Neural progenitor cell (in vitro differentiated cells): Measurements from ENCODE around the gene STEEP1. TPM values are rescaled to one million over a fixed set of nuclear protein-coding genes. Genes with fewer than 3 reads are reported as not detected.

Source experiments
- DNase-seq: peaks from one replicate; pipeline ENCODE4 v3.0.0-alpha.2; 2016; ENCODE audit warnings: low spot score
- H2AFZ ChIP-seq: fragments of 200-600 bp; sonication (generic); replicated peaks from 2 replicates; pipeline ENCODE4 v1.6.1; 2016; ENCODE audit warnings: antibody characterized with exemption
- H3F3A ChIP-seq: fragments of 200-600 bp; sonication (generic); 2 replicates; pipeline ENCODE4 v1.6.1; 2016; ENCODE audit warnings: antibody characterized with exemption, low read depth
- H3K27ac ChIP-seq: fragments of 200-600 bp; sonication (generic); 2 replicates; pipeline ENCODE4 v1.5.1; 2016; ENCODE audit warnings: mild to moderate bottlenecking
- H3K27me3 ChIP-seq: fragments of 200-600 bp; sonication (generic); 2 replicates; pipeline ENCODE4 v1.6.1; 2016; ENCODE audit warnings: mild to moderate bottlenecking, moderate library complexity
- H3K36me3 ChIP-seq: fragments of 200-600 bp; sonication (generic); 2 replicates; pipeline ENCODE4 v1.5.1; 2016
- H3K4me1 ChIP-seq: fragments of 200-600 bp; sonication (generic); 2 replicates; pipeline ENCODE4 v1.6.1; 2016; ENCODE audit warnings: mixed run types
- H3K4me2 ChIP-seq: fragments of 200-600 bp; sonication (generic); 2 replicates; pipeline ENCODE4 v1.6.1; 2016
- H3K4me3 ChIP-seq: fragments of 200-600 bp; sonication (generic); 2 replicates; pipeline ENCODE4 v1.5.1; 2016
- H3K79me2 ChIP-seq: fragments of 200-600 bp; sonication (generic); 2 replicates; pipeline ENCODE4 v1.6.1; 2016; ENCODE audit warnings: low read depth
- H3K9ac ChIP-seq: fragments of 200-600 bp; sonication (generic); 2 replicates; pipeline ENCODE4 v1.6.1; 2016
- H3K9me3 ChIP-seq: fragments of 200-600 bp; sonication (generic); 2 replicates; pipeline ENCODE4 v1.5.1; 2016; ENCODE audit warnings: low read depth
- H4K20me1 ChIP-seq: fragments of 200-600 bp; sonication (generic); 2 replicates; pipeline ENCODE4 v1.6.1; 2016; ENCODE audit warnings: low read depth
- H3K27ac Mint-ChIP-seq: 3 replicates; pipeline ENCODE4 v1.8.0; 2021; ENCODE audit warnings: mixed read lengths
- H3K27me3 Mint-ChIP-seq: 2 replicates; pipeline ENCODE4 v1.8.0; 2022; ENCODE audit warnings: low read depth, mild to moderate bottlenecking, inconsistent platforms, moderate library complexity, mixed read lengths; ENCODE audit not compliant: insufficient read depth
- H3K36me3 Mint-ChIP-seq: 3 replicates; pipeline ENCODE4 v1.8.0; 2021; ENCODE audit warnings: mixed read lengths
- H3K4me1 Mint-ChIP-seq: 3 replicates; pipeline ENCODE4 v1.8.0; 2021; ENCODE audit warnings: mixed read lengths
- H3K4me3 Mint-ChIP-seq: 3 replicates; pipeline ENCODE4 v1.8.0; 2021; ENCODE audit warnings: mild to moderate bottlenecking, moderate library complexity, mixed read lengths
- H3K9me3 Mint-ChIP-seq: 3 replicates; pipeline ENCODE4 v1.8.0; 2020; ENCODE audit warnings: mixed read lengths
- EZH2 ChIP-seq: fragments of 200-600 bp; sonication (generic); IDR thresholded peaks from 2 replicates; pipeline ENCODE4 v1.6.1; 2017; ENCODE audit warnings: antibody characterized with exemption, mild to moderate bottlenecking, moderate library complexity
- EZH2phosphoT487 ChIP-seq: fragments of 200-600 bp; sonication (generic); IDR thresholded peaks from 2 replicates; pipeline ENCODE4 v1.6.1; 2017; ENCODE audit warnings: antibody characterized with exemption
- total RNA-seq: library from RNA; depleted of rRNA; stranded (reverse); fragments of >200 nt; gene quantifications from 2 replicates; pipeline ENCODE4 v1.2.3, GENCODE V29; 2015; ENCODE audit warnings: low replicate concordance
- TF ChIP-seq, protein P1 (sequence below): fragments of 200-600 bp; sonication (generic); IDR thresholded peaks from 2 replicates; pipeline ENCODE4 v1.5.1; 2017; ENCODE audit warnings: antibody characterized with exemption, mild to moderate bottlenecking

Gene STEEP1
- total RNA-seq, 1 donor from 2014 or later: 53.5 TPM

- Histone ChIP-seq H3K9ac (no peak overlapping the region), H3K27ac (no peak overlapping the region), H3F3A (no peaks in the 10 kb centered on the region), H3K36me3 (no peaks in the 10 kb centered on the region), H3K4me3 (no peak overlapping the region), H3K4me2 (no peak overlapping the region), H2AFZ (no peak overlapping the region), H3K9me3 (no peaks in the 10 kb centered on the region), H3K79me2 (no peaks in the 10 kb centered on the region), H3K4me1 (no peaks in the 10 kb centered on the region), H3K27me3 (no peaks in the 10 kb centered on the region), H4K20me1 (no peaks in the 10 kb centered on the region)
- TF ChIP-seq EZH2phosphoT487 (no peak), EZH2 (no peak)
- TF ChIP-seq, protein P1, sequence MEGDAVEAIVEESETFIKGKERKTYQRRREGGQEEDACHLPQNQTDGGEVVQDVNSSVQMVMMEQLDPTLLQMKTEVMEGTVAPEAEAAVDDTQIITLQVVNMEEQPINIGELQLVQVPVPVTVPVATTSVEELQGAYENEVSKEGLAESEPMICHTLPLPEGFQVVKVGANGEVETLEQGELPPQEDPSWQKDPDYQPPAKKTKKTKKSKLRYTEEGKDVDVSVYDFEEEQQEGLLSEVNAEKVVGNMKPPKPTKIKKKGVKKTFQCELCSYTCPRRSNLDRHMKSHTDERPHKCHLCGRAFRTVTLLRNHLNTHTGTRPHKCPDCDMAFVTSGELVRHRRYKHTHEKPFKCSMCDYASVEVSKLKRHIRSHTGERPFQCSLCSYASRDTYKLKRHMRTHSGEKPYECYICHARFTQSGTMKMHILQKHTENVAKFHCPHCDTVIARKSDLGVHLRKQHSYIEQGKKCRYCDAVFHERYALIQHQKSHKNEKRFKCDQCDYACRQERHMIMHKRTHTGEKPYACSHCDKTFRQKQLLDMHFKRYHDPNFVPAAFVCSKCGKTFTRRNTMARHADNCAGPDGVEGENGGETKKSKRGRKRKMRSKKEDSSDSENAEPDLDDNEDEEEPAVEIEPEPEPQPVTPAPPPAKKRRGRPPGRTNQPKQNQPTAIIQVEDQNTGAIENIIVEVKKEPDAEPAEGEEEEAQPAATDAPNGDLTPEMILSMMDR: no peak
- Mint-ChIP-seq H3K4me1 (no peaks in the 10 kb centered on the region), H3K27me3 (no peaks in the 10 kb centered on the region), H3K4me3 (no peak overlapping the region), H3K36me3 (no peaks in the 10 kb centered on the region), H3K9me3 (peaks cover 3% of the 10 kb centered on the region), H3K27ac (no peak overlapping the region)
- DNase-seq: no peak
Observed at GRCh38 chrX:119521246-119521645, 44.0 kb downstream of the STEEP1 start.

- H2AFZ ChIP-seq: no peak overlapping the region
- no peak overlapping the region for H3K4me3 Mint-ChIP-seq
- H3K36me3 ChIP-seq: no peaks in the 10 kb centered on the region
- H3K4me2 ChIP-seq: no peak overlapping the region
- no peaks in the 10 kb centered on the region for H3K79me2 ChIP-seq
- no peaks in the 10 kb centered on the region for H3K4me1 Mint-ChIP-seq
- H3F3A ChIP-seq: no peaks in the 10 kb centered on the region
- no peaks in the 10 kb centered on the region for H3K36me3 Mint-ChIP-seq
- H4K20me1 ChIP-seq: no peaks in the 10 kb centered on the region
- no peak overlapping the region for H3K27ac Mint-ChIP-seq
- TF ChIP-seq, protein P1: no peak
- TF ChIP-seq EZH2phosphoT487: no peak
- TF ChIP-seq EZH2: no peak
- DNase-seq: no peak
- no peak overlapping the region for H3K4me3 ChIP-seq
- H3K9ac ChIP-seq: no peak overlapping the region
- H3K9me3 ChIP-seq: no peaks in the 10 kb centered on the region
- no peaks in the 10 kb centered on the region for H3K27me3 ChIP-seq
- H3K27me3 Mint-ChIP-seq: no peaks in the 10 kb centered on the region
- H3K9me3 Mint-ChIP-seq: peaks cover 3% of the 10 kb centered on the region
- no peaks in the 10 kb centered on the region for H3K4me1 ChIP-seq
- no peak overlapping the region for H3K27ac ChIP-seq
Observed at GRCh38 chrX:119518371-119518770, 46.8 kb downstream of the STEEP1 start.

GRCh38 chrX:119516157-119516702 lies 49.0 kb downstream of the STEEP1 start:
- Histone ChIP-seq H3K79me2 (no peaks in the 10 kb centered on the region), H2AFZ (peak overlapping the region; percentile 90), H3K9me3 (no peaks in the 10 kb centered on the region), H3F3A (no peaks in the 10 kb centered on the region), H3K27ac (no peak overlapping the region), H4K20me1 (no peaks in the 10 kb centered on the region), H3K9ac (no peak overlapping the region), H3K4me1 (no peaks in the 10 kb centered on the region), H3K36me3 (no peaks in the 10 kb centered on the region), H3K4me2 (no peak overlapping the region), H3K27me3 (no peaks in the 10 kb centered on the region), H3K4me3 (no peak overlapping the region)
- no peak overlapping the region for H3K4me3 Mint-ChIP-seq
- H3K36me3 Mint-ChIP-seq: no peaks in the 10 kb centered on the region
- peaks cover 2% of the 10 kb centered on the region for H3K27me3 Mint-ChIP-seq
- no peaks in the 10 kb centered on the region for H3K4me1 Mint-ChIP-seq
- peak; percentile 74 for DNase-seq
- TF ChIP-seq, protein P1: peak; percentile 71
- TF ChIP-seq EZH2 (no peak), EZH2phosphoT487 (no peak)
- peaks cover 3% of the 10 kb centered on the region for H3K9me3 Mint-ChIP-seq
- peak overlapping the region; percentile 47 for H3K27ac Mint-ChIP-seq
